Measurements from ENCODE around the gene CLEC12A. TPM values are rescaled to one million over a fixed set of nuclear protein-coding genes. Genes with fewer than 3 reads are reported as not detected.

The CLEC12A gene
- polyA plus RNA-seq, 3 donors: 356 to 441 (median 412) TPM

- H3K4me2 ChIP-seq (replicated peaks; ENCODE audit: extremely low read depth, low read length, poor library complexity, severe bottlenecking): no peak within 1 kb of the TSS
- WGBS (ENCODE audit: insufficient coverage): 100% methylated on average over 2 of the region's 6 CpGs
- intact Hi-C loops (cut with micrococcal nuclease): loop anchor here in 1 of 2 donors (5.0 kb wide), 1 partner anchor 180 kb away; no protein-coding TSS in a partner anchor
Measured at GRCh38 chr12:9932270-9932669, 38.9 kb upstream of the CLEC12A start, which contains the start of gene CLEC2A. Gene CLEC2A (minus strand): TSS chr12:9932370. CDS start chr12:9932329, 41 bp downstream.

DNA sequence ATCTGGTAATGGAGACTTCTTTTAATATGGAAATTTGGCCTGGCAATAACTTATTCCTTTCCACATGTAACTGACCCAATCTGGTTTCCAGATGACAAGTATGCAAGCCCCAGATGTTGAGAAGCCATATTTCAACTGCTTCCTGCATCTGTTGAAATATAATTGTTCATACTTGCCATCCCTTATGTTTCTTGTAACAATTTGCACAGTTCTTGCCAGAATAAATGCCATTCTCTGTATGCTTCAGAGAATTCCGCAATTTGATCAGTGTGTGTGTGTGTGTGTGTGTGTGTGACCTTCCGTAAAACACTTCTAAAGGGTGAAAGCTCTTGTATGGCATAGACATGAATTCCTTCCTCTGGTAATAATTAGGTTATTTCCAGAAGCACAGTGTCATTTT lies 37.3 kb upstream of the CLEC12A start:
- H3K4me3 ChIP-seq (replicated peaks in 1 of 3; ENCODE audit: low read depth in 2 of 3, low read length in 3 of 3): no peak overlapping the region
- no peak overlapping the region for H3K9ac ChIP-seq (ENCODE audit: insufficient read depth, low read length, poor library complexity, severe bottlenecking)
- H4K20me1 ChIP-seq (ENCODE audit: insufficient read depth, low read length): no peaks in the 10 kb centered on the region
- H3K27me3 ChIP-seq (ENCODE audit: control insufficient read depth in 2 of 2, insufficient read depth in 2 of 2, low read length in 2 of 2): no peaks in the 10 kb centered on the region
- no peak overlapping the region for H3K27ac ChIP-seq (ENCODE audit: low read depth in 1 of 2, low read length in 2 of 2)
- TF ChIP-seq CTCF (IDR thresholded peaks at IDR 0.05): no peak
- Mint-ChIP-seq H3K36me3 (peaks cover 0 to 26% of the 10 kb centered on the region in 2 donors), H3K27ac (no peak overlapping the region), H3K9me3 (no peaks in the 10 kb centered on the region), H3K27me3 (ENCODE audit: low read depth in 3 of 3) (peaks cover 0 to 4% (median 0%) of the 10 kb centered on the region in 3 donors), H3K4me3 (no peak overlapping the region), H3K4me1 (peaks cover 15% of the 10 kb centered on the region)
- no peaks in the 10 kb centered on the region for H3K79me2 ChIP-seq (ENCODE audit: insufficient read depth, low read length)
- 40% methylated on average over 1 of the region's 2 CpGs for WGBS (ENCODE audit: insufficient coverage)
- H3K9me3 ChIP-seq (replicated peaks in 1 of 2; ENCODE audit: control insufficient read depth in 1 of 2, insufficient read depth in 1 of 2, low read length in 2 of 2): no peaks in the 10 kb centered on the region
- no peak overlapping the region for H3K4me2 ChIP-seq (replicated peaks; ENCODE audit: extremely low read depth, low read length, poor library complexity, severe bottlenecking)
- DNase-seq: no peak
- H2AFZ ChIP-seq (ENCODE audit: insufficient read depth, low read depth, low read length, poor library complexity, severe bottlenecking): no peak overlapping the region
- intact Hi-C loops (cut with micrococcal nuclease): loop anchor here in 1 of 2 donors (5.0 kb wide), 1 partner anchor 182 kb away; no protein-coding TSS in a partner anchor
- no peaks in the 10 kb centered on the region for H3K36me3 ChIP-seq (replicated peaks in 1 of 2; ENCODE audit: control insufficient read depth in 1 of 2, insufficient read depth in 2 of 2, low read length in 2 of 2)
- H3K4me1 ChIP-seq (ENCODE audit: control insufficient read depth in 1 of 2, insufficient read depth in 2 of 2, low read length in 2 of 2): peaks cover 0 to 9% of the 10 kb centered on the region in 2 donors

More at GRCh38 chr12:9932270-9932669, 38.9 kb upstream of the CLEC12A start, which contains the start of gene CLEC2A:
- no peaks in the 10 kb centered on the region for H3K27me3 ChIP-seq (ENCODE audit: control insufficient read depth in 2 of 2, insufficient read depth in 2 of 2, low read length in 2 of 2)
- no peaks in the 10 kb centered on the region for H3K79me2 ChIP-seq (ENCODE audit: insufficient read depth, low read length)
- no peak within 1 kb of the TSS for H3K9ac ChIP-seq (ENCODE audit: insufficient read depth, low read length, poor library complexity, severe bottlenecking)
- H2AFZ ChIP-seq (ENCODE audit: insufficient read depth, low read depth, low read length, poor library complexity, severe bottlenecking): peak within 1 kb of the TSS; percentile 27
- no peaks in the 10 kb centered on the region for H4K20me1 ChIP-seq (ENCODE audit: insufficient read depth, low read length)
- no peaks in the 10 kb centered on the region for H3K36me3 ChIP-seq (replicated peaks in 1 of 2; ENCODE audit: control insufficient read depth in 1 of 2, insufficient read depth in 2 of 2, low read length in 2 of 2)
- H3K27ac Mint-ChIP-seq: no peak within 1 kb of the TSS
- no peak within 1 kb of the TSS for H3K27ac ChIP-seq (ENCODE audit: low read depth in 1 of 2, low read length in 2 of 2)
- peaks cover 0 to 19% of the 10 kb centered on the region in 2 donors for H3K36me3 Mint-ChIP-seq
- no peak within 1 kb of the TSS for H3K4me3 ChIP-seq (replicated peaks in 1 of 3; ENCODE audit: low read depth in 2 of 3, low read length in 3 of 3)
- no peaks in the 10 kb centered on the region for H3K9me3 ChIP-seq (replicated peaks in 1 of 2; ENCODE audit: control insufficient read depth in 1 of 2, insufficient read depth in 1 of 2, low read length in 2 of 2)
- peaks cover 0 to 4% (median 0%) of the 10 kb centered on the region in 3 donors for H3K27me3 Mint-ChIP-seq (ENCODE audit: low read depth in 3 of 3)
- peaks cover 0 to 18% of the 10 kb centered on the region in 2 donors for H3K4me1 ChIP-seq (ENCODE audit: control insufficient read depth in 1 of 2, insufficient read depth in 2 of 2, low read length in 2 of 2)
- peaks cover 22% of the 10 kb centered on the region for H3K4me1 Mint-ChIP-seq
- no peak within 1 kb of the TSS for H3K4me3 Mint-ChIP-seq
- no peak for DNase-seq
- no peak for TF ChIP-seq CTCF (IDR thresholded peaks at IDR 0.05)
- H3K9me3 Mint-ChIP-seq: no peaks in the 10 kb centered on the region
